Measurements from ENCODE around the gene ZNF385A. TPM values are rescaled to one million over a fixed set of nuclear protein-coding genes. Genes with fewer than 3 reads are reported as not detected.

The ZNF385A gene
- total RNA-seq = 1 to 10 TPM; 1.1 to 1.5 TPM

- Mint-ChIP-seq H3K4me3 (no peak within 1 kb of the TSS), H3K9me3 (no peaks in the 10 kb centered on the region), H3K27ac (no peak within 1 kb of the TSS), H3K27me3 (no peaks in the 10 kb centered on the region), H3K36me3 (no peaks in the 10 kb centered on the region), H3K4me1 (ENCODE audit: low read depth in 2 of 2) (peaks cover 7 to 10% of the 10 kb centered on the region in 2 donors)
- DNase-seq (ENCODE audit: low spot score) = no peak
- ATAC-seq = no peak
Measured at GRCh38 chr12:54384591-54385041, at the start of gene ZNF385A. Gene ZNF385A (minus strand): TSS chr12:54384733. CDS start chr12:54384514, 219 bp downstream.

GRCh38 chr12:54432815-54433164 lies 48.3 kb upstream of the ZNF385A start:
- ATAC-seq (peak; percentile 65 to 67), DNase-seq (ENCODE audit: low spot score) (no peak)
- H3K9me3 Mint-ChIP-seq = no peaks in the 10 kb centered on the region
- no peaks in the 10 kb centered on the region for H3K36me3 Mint-ChIP-seq
- no peak overlapping the region for H3K4me3 Mint-ChIP-seq
- peak overlapping the region; percentile 53 to 77 for H3K27ac Mint-ChIP-seq
- H3K4me1 Mint-ChIP-seq (ENCODE audit: low read depth in 2 of 2) = peaks cover 41 to 49% of the 10 kb centered on the region in 2 donors
- H3K27me3 Mint-ChIP-seq = no peaks in the 10 kb centered on the region

- peaks cover 43 to 52% of the 10 kb centered on the region in 2 donors for H3K4me1 Mint-ChIP-seq (ENCODE audit: low read depth in 2 of 2)
- no peaks in the 10 kb centered on the region for H3K27me3 Mint-ChIP-seq
- ATAC-seq (peak in 1 of 2 donors; percentile 53), DNase-seq (ENCODE audit: low spot score) (no peak)
- H3K9me3 Mint-ChIP-seq = no peaks in the 10 kb centered on the region
- no peaks in the 10 kb centered on the region for H3K36me3 Mint-ChIP-seq
- peak overlapping the region; percentile 54 for H3K4me3 Mint-ChIP-seq
- H3K27ac Mint-ChIP-seq = peak overlapping the region; percentile 53 to 77
Measured at GRCh38 chr12:54431911-54432814, 47.6 kb upstream of the ZNF385A start.

GRCh38 chr12:54430471-54431069 lies 46.0 kb upstream of the ZNF385A start:
- Mint-ChIP-seq H3K4me3 (no peak overlapping the region), H3K9me3 (no peaks in the 10 kb centered on the region), H3K27me3 (no peaks in the 10 kb centered on the region), H3K4me1 (ENCODE audit: low read depth in 2 of 2) (peaks cover 43 to 51% of the 10 kb centered on the region in 2 donors), H3K27ac (peak overlapping the region; percentile 53 to 67), H3K36me3 (no peaks in the 10 kb centered on the region)
- DNase-seq (ENCODE audit: low spot score) (no peak), ATAC-seq (no peak)

- DNase-seq (ENCODE audit: low spot score) (no peak), ATAC-seq (peak in 1 of 2 donors; percentile 33)
- H3K4me3 Mint-ChIP-seq = no peak overlapping the region
- no peaks in the 10 kb centered on the region for H3K27me3 Mint-ChIP-seq
- H3K36me3 Mint-ChIP-seq = no peaks in the 10 kb centered on the region
- peaks cover 43 to 51% of the 10 kb centered on the region in 2 donors for H3K4me1 Mint-ChIP-seq (ENCODE audit: low read depth in 2 of 2)
- H3K9me3 Mint-ChIP-seq = no peaks in the 10 kb centered on the region
- peak overlapping the region; percentile 29 to 73 for H3K27ac Mint-ChIP-seq
Measured at GRCh38 chr12:54429014-54429471, 44.5 kb upstream of the ZNF385A start.

- Mint-ChIP-seq H3K27ac (peak overlapping the region; percentile 29 to 73), H3K36me3 (no peaks in the 10 kb centered on the region), H3K9me3 (no peaks in the 10 kb centered on the region), H3K27me3 (no peaks in the 10 kb centered on the region), H3K4me1 (ENCODE audit: low read depth in 2 of 2) (peaks cover 42 to 49% of the 10 kb centered on the region in 2 donors), H3K4me3 (no peak overlapping the region)
- no peak for DNase-seq (ENCODE audit: low spot score)
- ATAC-seq = peak; percentile 33 to 39
Measured at GRCh38 chr12:54428050-54429013, 43.8 kb upstream of the ZNF385A start.

- Mint-ChIP-seq H3K4me3 (peak overlapping the region; percentile 19), H3K27me3 (no peaks in the 10 kb centered on the region), H3K4me1 (ENCODE audit: low read depth in 2 of 2) (peaks cover 29 to 37% of the 10 kb centered on the region in 2 donors), H3K9me3 (no peaks in the 10 kb centered on the region), H3K27ac (no peak overlapping the region), H3K36me3 (no peaks in the 10 kb centered on the region)
- ATAC-seq = no peak
- DNase-seq (ENCODE audit: low spot score) = no peak
Measured at GRCh38 chr12:54427106-54427505, 42.6 kb upstream of the ZNF385A start.

- Mint-ChIP-seq H3K36me3 (no peaks in the 10 kb centered on the region), H3K27ac (no peak overlapping the region)
Measured at GRCh38 chr12:54426690-54427089, 42.2 kb upstream of the ZNF385A start.

GRCh38 chr12:54425702-54426101 lies 41.2 kb upstream of the ZNF385A start:
- no peak for ATAC-seq
- Mint-ChIP-seq H3K27ac (peak overlapping the region in 1 of 2 donors; percentile 31), H3K4me3 (no peak overlapping the region), H3K27me3 (no peaks in the 10 kb centered on the region), H3K4me1 (ENCODE audit: low read depth in 2 of 2) (peaks cover 28 to 34% of the 10 kb centered on the region in 2 donors), H3K36me3 (no peaks in the 10 kb centered on the region), H3K9me3 (no peaks in the 10 kb centered on the region)
- no peak for DNase-seq (ENCODE audit: low spot score)

More at GRCh38 chr12:54426690-54427089, 42.2 kb upstream of the ZNF385A start:
- Mint-ChIP-seq H3K4me3 (no peak overlapping the region), H3K4me1 (ENCODE audit: low read depth in 2 of 2) (peaks cover 25 to 36% of the 10 kb centered on the region in 2 donors), H3K27me3 (no peaks in the 10 kb centered on the region), H3K9me3 (no peaks in the 10 kb centered on the region)
- no peak for ATAC-seq
- no peak for DNase-seq (ENCODE audit: low spot score)

GRCh38 chr12:54424224-54424623 lies 39.7 kb upstream of the ZNF385A start:
- Mint-ChIP-seq H3K27ac (no peak overlapping the region), H3K4me3 (no peak overlapping the region), H3K27me3 (no peaks in the 10 kb centered on the region), H3K36me3 (no peaks in the 10 kb centered on the region), H3K4me1 (ENCODE audit: low read depth in 2 of 2) (peaks cover 31 to 34% of the 10 kb centered on the region in 2 donors), H3K9me3 (no peaks in the 10 kb centered on the region)
- DNase-seq (ENCODE audit: low spot score) (no peak), ATAC-seq (no peak)

- H3K27ac Mint-ChIP-seq = peak overlapping the region in 1 of 2 donors; percentile 33
Measured at GRCh38 chr12:54423816-54424150, 39.2 kb upstream of the ZNF385A start.

GRCh38 chr12:54421879-54422250 lies 37.3 kb upstream of the ZNF385A start:
- H3K27me3 Mint-ChIP-seq = no peaks in the 10 kb centered on the region
- DNase-seq (ENCODE audit: low spot score) (no peak), ATAC-seq (no peak)
- H3K4me3 Mint-ChIP-seq = no peak overlapping the region
- no peaks in the 10 kb centered on the region for H3K36me3 Mint-ChIP-seq
- H3K9me3 Mint-ChIP-seq = no peaks in the 10 kb centered on the region
- peaks cover 24 to 30% of the 10 kb centered on the region in 2 donors for H3K4me1 Mint-ChIP-seq (ENCODE audit: low read depth in 2 of 2)
- peak overlapping the region in 1 of 2 donors; percentile 8 for H3K27ac Mint-ChIP-seq

More at GRCh38 chr12:54423816-54424150, 39.2 kb upstream of the ZNF385A start:
- no peaks in the 10 kb centered on the region for H3K27me3 Mint-ChIP-seq
- peaks cover 27 to 32% of the 10 kb centered on the region in 2 donors for H3K4me1 Mint-ChIP-seq (ENCODE audit: low read depth in 2 of 2)
- no peak overlapping the region for H3K4me3 Mint-ChIP-seq
- H3K36me3 Mint-ChIP-seq = no peaks in the 10 kb centered on the region
- no peaks in the 10 kb centered on the region for H3K9me3 Mint-ChIP-seq
- no peak for DNase-seq (ENCODE audit: low spot score)
- no peak for ATAC-seq

GRCh38 chr12:54421175-54421878 lies 36.8 kb upstream of the ZNF385A start:
- Mint-ChIP-seq H3K27ac (peak overlapping the region; percentile 8 to 22), H3K4me3 (no peak overlapping the region), H3K4me1 (ENCODE audit: low read depth in 2 of 2) (peaks cover 29 to 34% of the 10 kb centered on the region in 2 donors), H3K36me3 (no peaks in the 10 kb centered on the region), H3K27me3 (no peaks in the 10 kb centered on the region), H3K9me3 (no peaks in the 10 kb centered on the region)
- ATAC-seq (no peak), DNase-seq (ENCODE audit: low spot score) (no peak)

Data from natural killer cell treated with Interleukin-12 subunit alpha and Interleukin-12 subunit beta and Interleukin-15 and Interleukin-18, amount 100 ng/mL, for 72 hours (primary cell).